HCT116 (cell line): Measurements from ENCODE around the gene SRCAP. TPM values are rescaled to one million over a fixed set of nuclear protein-coding genes. Genes with fewer than 3 reads are reported as not detected.

Experiments
- ATAC-seq: fragments of 200-7000 bp; cut with Tn5 transposase; 2 replicates; pipeline ENCODE4 v1.9.1; 2020; ENCODE audit warnings: mild to moderate bottlenecking, moderate library complexity
- BruUV-seq: library from RNA; stranded (reverse); fragments of 400-500 nt; replicated peaks from 2 replicates; lab custom pipeline; 2021; lab: Mats Ljungman, UMichigan
- CTCF ChIA-PET: fragments of 300-600 bp; sonication (Branson Sonifier 250); formaldehyde crosslinking; loops from one replicate; lab custom pipeline; 2021; ENCODE audit warnings: antibody characterized with exemption; lab: Charles Lee
- POLR2A ChIA-PET: fragments of 300-600, 350-600 bp; sonication (Branson Sonifier 250); formaldehyde crosslinking; loops from one replicate; lab custom pipeline; 2021; ENCODE audit warnings: antibody characterized with exemption; lab: Charles Lee
- RAD21 ChIA-PET, 2 experiments: fragments of 300-600 bp; sonication (Branson Sonifier 250); formaldehyde crosslinking; loops; one replicate each; lab custom pipeline; 2023; ENCODE audit warnings: low total read pairs in 2 of 2; ENCODE audit not compliant: uncharacterized antibody in 2 of 2, unreplicated experiment in 2 of 2, low non-redundant PET in 1 of 2; lab: Charles Lee
- DNase-seq: peaks from one replicate; pipeline ENCODE4 v3.0.0-alpha.2; 2010; ENCODE audit warnings: low read depth, low spot score
- H2AFZ ChIP-seq: fragments of 200-600 bp; shearing (Covaris generic), sonication (generic); 2 replicates; pipeline ENCODE4 v1.6.1; 2017; ENCODE audit warnings: low read depth, mixed run types, mixed read lengths, antibody characterized with exemption, low read length; ENCODE audit not compliant: poor library complexity, severe bottlenecking
- H3K27ac ChIP-seq: 2 replicates; pipeline ENCODE4 v1.5.1; 2012; ENCODE audit warnings: low read depth, low read length
- H3K27me3 ChIP-seq: fragments of 200-600 bp; sonication (generic); 2 replicates; pipeline ENCODE4 v1.6.1; 2016; ENCODE audit warnings: mixed run types, low read length, mixed read lengths; ENCODE audit not compliant: insufficient read depth
- H3K36me3 ChIP-seq, 2 experiments: fragments of 200-500 bp in 1 of 2; fragments of 200-600 bp in 1 of 2; sonication (Bioruptor generic) in 1 of 2; sonication (generic) in 1 of 2; 2 replicates each; pipeline versions ENCODE4 v1.5.1 to v1.6.1; 2014 to 2016; ENCODE audit warnings: low read length in 2 of 2, inconsistent platforms in 1 of 2, mixed read lengths in 1 of 2, mixed run types in 1 of 2; ENCODE audit not compliant: insufficient read depth in 2 of 2, control insufficient read depth in 1 of 2
- H3K4me1 ChIP-seq, 2 experiments: fragments of 200-600 bp in 1 of 2; sonication (generic) in 1 of 2; 2 replicates each; pipeline versions ENCODE4 v1.5.1 to v1.6.1; 2012 to 2017; ENCODE audit warnings: low read length in 2 of 2, inconsistent platforms in 1 of 2, mild to moderate bottlenecking in 1 of 2, mixed read lengths in 1 of 2, mixed run types in 1 of 2, moderate library complexity in 1 of 2; ENCODE audit not compliant: insufficient read depth in 2 of 2, control insufficient read depth in 1 of 2
- H3K4me2 ChIP-seq: fragments of 200-600 bp; sonication (generic); 2 replicates; pipeline ENCODE4 v1.6.1; 2017; ENCODE audit warnings: mixed run types, low read length, mixed read lengths
- H3K4me3 ChIP-seq, 2 experiments: fragments of 200-600 bp in 1 of 2; sonication (generic) in 1 of 2; replicated peaks in 1 of 2; 2 replicates each; pipeline ENCODE4 v1.5.1; 2011 to 2016; ENCODE audit warnings: low read length in 2 of 2, control low read depth in 1 of 2, low read depth in 1 of 2, mild to moderate bottlenecking in 1 of 2, mixed read lengths in 1 of 2, mixed run types in 1 of 2
- H3K79me2 ChIP-seq: fragments of 200-600 bp; sonication (generic); 2 replicates; pipeline ENCODE4 v1.6.1; 2017; ENCODE audit warnings: mild to moderate bottlenecking, mixed run types, low read length, moderate library complexity, mixed read lengths; ENCODE audit not compliant: insufficient read depth
- H3K9ac ChIP-seq: fragments of 200-600 bp; sonication (generic); 2 replicates; pipeline ENCODE4 v1.6.1; 2016; ENCODE audit warnings: low read length, mixed read lengths
- H3K9me2 ChIP-seq: fragments of 200-600 bp; sonication (generic), shearing (Covaris generic); 2 replicates; pipeline ENCODE4 v1.6.1; 2017; ENCODE audit warnings: mixed run types, mild to moderate bottlenecking, moderate library complexity; ENCODE audit not compliant: insufficient read depth
- H3K9me3 ChIP-seq, 2 experiments: fragments of 200-500 bp in 1 of 2; fragments of 200-600 bp in 1 of 2; sonication (Bioruptor generic) in 1 of 2; sonication (generic) in 1 of 2; 2 replicates each; pipeline ENCODE4 v1.6.1; 2014 to 2017; ENCODE audit warnings: low read length in 2 of 2, mixed read lengths in 2 of 2, inconsistent platforms in 1 of 2, low read depth in 1 of 2, mild to moderate bottlenecking in 1 of 2, mixed run types in 1 of 2, moderate library complexity in 1 of 2; ENCODE audit not compliant: control insufficient read depth in 1 of 2, insufficient read depth in 1 of 2
- H4K20me1 ChIP-seq: fragments of 200-600 bp; sonication (generic), shearing (Covaris generic); 2 replicates; pipeline ENCODE4 v1.6.1; 2017; ENCODE audit warnings: mixed run types, mild to moderate bottlenecking, moderate library complexity; ENCODE audit not compliant: insufficient read depth
- ATF3 ChIP-seq: IDR thresholded peaks from 2 replicates; pipeline ENCODE4 v1.6.1; 2012
- ELF1 ChIP-seq: IDR thresholded peaks from 2 replicates; pipeline ENCODE4 v1.6.1; 2012; ENCODE audit warnings: low read depth, borderline replicate concordance
- EZH2 ChIP-seq: fragments of 200-600 bp; sonication (generic); IDR thresholded peaks from 2 replicates; pipeline ENCODE4 v1.6.1; 2017; ENCODE audit warnings: antibody characterized with exemption, mixed run types
- EZH2phosphoT487 ChIP-seq: fragments of 200-600 bp; IDR thresholded peaks from 2 replicates; pipeline ENCODE4 v1.6.1; 2018; ENCODE audit warnings: antibody characterized with exemption, borderline replicate concordance
- FOSL1 ChIP-seq: IDR thresholded peaks from 2 replicates; pipeline ENCODE4 v1.6.1; 2012; ENCODE audit warnings: low read depth
- JUND ChIP-seq: IDR thresholded peaks from 2 replicates; pipeline ENCODE4 v1.6.1; 2012
- POLR2A ChIP-seq: IDR thresholded peaks from 2 replicates; pipeline ENCODE4 v1.7.0; 2011; ENCODE audit warnings: borderline replicate concordance; ENCODE audit not compliant: insufficient read depth, insufficient read length; ENCODE audit errors: extremely low read depth
- POLR2AphosphoS5 ChIP-seq: IDR thresholded peaks from 2 replicates; pipeline ENCODE4 v1.6.1; 2011; ENCODE audit warnings: mild to moderate bottlenecking, low read depth, low read length, moderate library complexity
- RAD21 ChIP-seq: IDR thresholded peaks from 2 replicates; pipeline ENCODE4 v1.6.1; 2012; ENCODE audit warnings: low read depth, mild to moderate bottlenecking
- SIN3A ChIP-seq: IDR thresholded peaks from 2 replicates; pipeline ENCODE4 v1.6.1; 2012; ENCODE audit warnings: low read depth
- SP1 ChIP-seq: IDR thresholded peaks from 2 replicates; pipeline ENCODE4 v1.6.1; 2012; ENCODE audit warnings: low read depth
- SRF ChIP-seq: IDR thresholded peaks from 2 replicates; pipeline ENCODE4 v1.6.1; 2012; ENCODE audit warnings: low read depth
- TCF7L2 ChIP-seq: IDR thresholded peaks from 2 replicates; pipeline ENCODE4 v1.7.0; 2011; ENCODE audit warnings: borderline replicate concordance, inconsistent platforms; ENCODE audit not compliant: insufficient read depth, insufficient read length; ENCODE audit errors: extremely low read depth
- ZBTB33 ChIP-seq: IDR thresholded peaks from 2 replicates; pipeline ENCODE4 v1.6.1; 2011; ENCODE audit warnings: mild to moderate bottlenecking, low read length, moderate library complexity; ENCODE audit not compliant: insufficient replicate concordance; ENCODE audit errors: extremely low read depth
- ZNF274 ChIP-seq: fragments of 200-500 bp; sonication (Bioruptor generic); IDR thresholded peaks from 2 replicates; pipeline ENCODE4 v1.6.1; 2014; ENCODE audit warnings: mild to moderate bottlenecking, low read depth, low read length, inconsistent platforms
- intact Hi-C: fragments of 100-400 bp; cut with micrococcal nuclease; formaldehyde crosslinking; loops from 2 replicates; pipeline ENCODE4 v1.10.0; 2022
- total RNA-seq: library from RNA; stranded (reverse); gene quantifications from one replicate; pipeline ENCODE4 v1.2.1, GENCODE V29; 2021; ENCODE audit not compliant: unreplicated experiment
- TF ChIP-seq, protein P1 (sequence below), 3 experiments: fragments of 200-600 bp in 1 of 3; sonication (generic) in 1 of 3; IDR thresholded peaks in 2 of 3; conservative IDR thresholded peaks in 1 of 3; 2 replicates each; pipeline ENCODE4 v1.5.1; 2012 to 2017; ENCODE audit warnings: low read depth in 2 of 3, low read length in 2 of 3, antibody characterized with exemption in 1 of 3, borderline replicate concordance in 1 of 3, control low read depth in 1 of 3, mild to moderate bottlenecking in 1 of 3, mixed read lengths in 1 of 3, mixed run types in 1 of 3, moderate library complexity in 1 of 3; ENCODE audit not compliant: insufficient read depth in 1 of 3
- TF ChIP-seq, protein P2 (sequence below): IDR thresholded peaks from 2 replicates; pipeline ENCODE4 v1.6.1; 2012

The SRCAP gene
- total RNA-seq, 1 experiment from 2014 or later = 59.6 TPM

GRCh38 chr16:30744183-30744582, 45.2 kb downstream of the SRCAP start:
- Histone ChIP-seq H3K79me2 (peaks cover 27% of the 10 kb centered on the region), H3K9me3 (no peaks in the 10 kb centered on the region), H3K36me3 (peaks cover 8 to 25% of the 10 kb centered on the region in 2 experiments; a peak in 3 of 4 replicates), H3K27me3 (no peaks in the 10 kb centered on the region), H3K9ac (no peak overlapping the region), H4K20me1 (no peaks in the 10 kb centered on the region), H3K4me3 (no peak overlapping the region), H3K9me2 (no peaks in the 10 kb centered on the region), H2AFZ (no peak overlapping the region), H3K27ac (no peak overlapping the region), H3K4me2 (no peak overlapping the region), H3K4me1 (peaks cover 36 to 47% of the 10 kb centered on the region in 2 experiments)
- no TSS peak for BruUV-seq
- TF ChIP-seq POLR2AphosphoS5 (no peak), EZH2 (no peak), JUND (no peak), ZBTB33 (no peak), ELF1 (no peak), ATF3 (no peak), FOSL1 (no peak), SIN3A (no peak), SP1 (no peak), SRF (no peak), ZNF274 (no peak), EZH2phosphoT487 (no peak), RAD21 (no peak), TCF7L2 (no peak), POLR2A (no peak)
- TF ChIP-seq, protein P1, sequence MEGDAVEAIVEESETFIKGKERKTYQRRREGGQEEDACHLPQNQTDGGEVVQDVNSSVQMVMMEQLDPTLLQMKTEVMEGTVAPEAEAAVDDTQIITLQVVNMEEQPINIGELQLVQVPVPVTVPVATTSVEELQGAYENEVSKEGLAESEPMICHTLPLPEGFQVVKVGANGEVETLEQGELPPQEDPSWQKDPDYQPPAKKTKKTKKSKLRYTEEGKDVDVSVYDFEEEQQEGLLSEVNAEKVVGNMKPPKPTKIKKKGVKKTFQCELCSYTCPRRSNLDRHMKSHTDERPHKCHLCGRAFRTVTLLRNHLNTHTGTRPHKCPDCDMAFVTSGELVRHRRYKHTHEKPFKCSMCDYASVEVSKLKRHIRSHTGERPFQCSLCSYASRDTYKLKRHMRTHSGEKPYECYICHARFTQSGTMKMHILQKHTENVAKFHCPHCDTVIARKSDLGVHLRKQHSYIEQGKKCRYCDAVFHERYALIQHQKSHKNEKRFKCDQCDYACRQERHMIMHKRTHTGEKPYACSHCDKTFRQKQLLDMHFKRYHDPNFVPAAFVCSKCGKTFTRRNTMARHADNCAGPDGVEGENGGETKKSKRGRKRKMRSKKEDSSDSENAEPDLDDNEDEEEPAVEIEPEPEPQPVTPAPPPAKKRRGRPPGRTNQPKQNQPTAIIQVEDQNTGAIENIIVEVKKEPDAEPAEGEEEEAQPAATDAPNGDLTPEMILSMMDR (IDR thresholded peaks at IDR 0.05 in 2 of 3, conservative IDR thresholded peaks at IDR 0.05 in 1 of 3; ENCODE audit: borderline replicate concordance in 1 of 3, insufficient read depth in 1 of 3, low read depth in 2 of 3, low read length in 2 of 3) = no peak
- TF ChIP-seq, protein P2, sequence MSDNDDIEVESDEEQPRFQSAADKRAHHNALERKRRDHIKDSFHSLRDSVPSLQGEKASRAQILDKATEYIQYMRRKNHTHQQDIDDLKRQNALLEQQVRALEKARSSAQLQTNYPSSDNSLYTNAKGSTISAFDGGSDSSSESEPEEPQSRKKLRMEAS = no peak
- ChIA-PET RAD21 (no interaction called here), POLR2A (no interaction called here), CTCF (no interaction called here)
- ATAC-seq (no peak), DNase-seq (no peak)
- intact Hi-C loops = no loop called here
